ENCODE results near the gene TUBB4B.

The TUBB4B gene

DNA sequence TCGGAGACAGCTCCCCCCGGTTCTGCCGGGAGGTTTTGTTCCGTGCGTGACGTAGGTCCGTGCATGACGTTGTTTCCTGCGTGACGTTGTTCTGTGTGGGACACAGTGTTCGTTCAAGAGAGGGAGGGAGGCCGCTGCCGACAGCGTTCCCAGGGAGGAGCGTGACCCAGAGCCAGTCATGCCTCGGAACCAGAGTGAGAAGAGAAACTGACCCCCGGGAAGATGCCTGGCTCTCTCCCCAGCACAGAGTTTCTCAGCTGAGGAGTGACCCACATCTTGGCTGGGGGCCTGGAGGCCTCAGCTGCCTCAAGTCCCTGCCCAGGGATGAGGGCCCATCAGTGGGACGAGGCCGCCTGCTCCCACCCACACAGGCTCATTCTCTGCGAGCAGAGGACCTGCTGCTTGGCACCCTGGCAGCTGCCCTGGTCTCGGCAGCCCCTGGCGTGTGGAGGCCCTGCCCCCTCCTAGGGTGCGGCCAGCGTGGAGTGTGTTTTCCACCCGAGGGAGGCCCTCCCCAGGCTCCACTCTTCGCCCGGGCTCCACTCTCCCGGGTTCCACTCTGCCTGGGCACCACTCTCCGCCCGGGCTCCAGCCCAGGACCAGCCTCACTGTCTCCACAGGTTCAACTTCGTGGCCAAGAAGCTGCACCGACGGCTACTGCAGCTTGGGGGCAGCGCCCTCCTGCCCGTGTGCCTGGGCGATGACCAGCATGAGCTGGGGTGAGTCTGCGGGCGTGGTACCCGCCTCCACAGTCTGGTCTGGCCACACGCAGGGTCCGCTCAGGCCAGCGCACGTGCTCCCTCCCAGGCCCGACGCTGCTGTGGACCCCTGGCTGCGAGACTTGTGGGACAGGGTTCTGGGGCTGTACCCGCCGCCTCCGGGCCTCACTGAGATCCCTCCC is 27.7 kb upstream of the TUBB4B start:
- DNase-seq = no peak

DNA sequence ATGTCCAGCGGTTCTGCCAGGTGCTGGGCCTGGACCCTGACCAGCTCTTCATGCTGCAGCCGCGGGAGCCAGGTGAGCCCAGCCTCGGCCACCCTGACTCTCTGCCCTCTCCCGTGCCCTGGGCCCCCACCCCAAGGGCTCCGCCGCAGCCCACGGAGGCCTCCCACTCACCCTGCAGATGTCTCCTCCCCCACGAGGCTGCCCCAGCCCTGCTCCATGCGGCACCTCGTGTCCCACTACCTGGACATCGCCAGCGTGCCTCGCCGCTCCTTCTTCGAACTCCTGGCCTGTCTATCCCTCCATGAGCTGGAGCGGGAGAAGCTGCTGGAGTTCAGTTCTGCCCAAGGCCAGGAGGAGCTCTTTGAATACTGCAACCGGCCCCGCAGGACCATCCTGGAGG is 26.5 kb upstream of the TUBB4B start:
- DNase-seq = no peak

DNA sequence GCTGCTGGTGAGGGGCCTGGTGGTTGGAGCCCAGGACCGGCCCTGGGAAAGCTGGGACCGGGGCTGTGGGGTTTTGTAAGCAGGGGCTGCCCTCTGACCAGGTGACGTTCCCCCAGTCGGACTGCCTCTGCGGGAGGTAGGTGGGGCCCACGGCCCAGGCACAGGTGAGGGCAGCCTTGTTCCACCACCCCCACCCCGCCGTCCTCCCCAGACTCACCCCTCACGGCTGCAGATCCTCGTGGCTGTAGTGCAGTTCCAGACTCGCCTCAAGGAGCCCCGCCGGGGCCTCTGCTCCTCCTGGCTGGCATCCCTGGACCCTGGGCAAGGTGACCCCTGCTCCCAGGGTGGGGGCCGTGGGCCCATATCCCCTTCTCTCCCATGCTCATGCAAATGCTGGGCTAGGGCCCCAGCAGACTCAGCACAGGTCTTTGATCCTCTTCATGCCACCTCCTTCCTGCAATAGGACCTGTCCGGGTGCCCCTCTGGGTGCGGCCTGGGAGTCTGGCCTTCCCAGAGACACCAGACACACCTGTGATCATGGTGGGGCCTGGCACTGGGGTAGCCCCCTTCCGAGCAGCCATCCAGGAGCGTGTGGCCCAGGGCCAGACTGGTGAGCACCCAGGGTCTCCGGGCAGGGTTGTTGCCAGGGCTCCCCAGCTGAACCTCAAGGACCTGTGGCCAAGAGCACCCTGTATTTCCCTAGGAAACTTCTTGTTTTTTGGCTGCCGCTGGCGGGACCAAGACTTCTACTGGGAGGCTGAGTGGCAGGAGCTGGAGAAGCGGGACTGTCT is 25.7 kb upstream of the TUBB4B start:
- DNase-seq = no peak

DNA sequence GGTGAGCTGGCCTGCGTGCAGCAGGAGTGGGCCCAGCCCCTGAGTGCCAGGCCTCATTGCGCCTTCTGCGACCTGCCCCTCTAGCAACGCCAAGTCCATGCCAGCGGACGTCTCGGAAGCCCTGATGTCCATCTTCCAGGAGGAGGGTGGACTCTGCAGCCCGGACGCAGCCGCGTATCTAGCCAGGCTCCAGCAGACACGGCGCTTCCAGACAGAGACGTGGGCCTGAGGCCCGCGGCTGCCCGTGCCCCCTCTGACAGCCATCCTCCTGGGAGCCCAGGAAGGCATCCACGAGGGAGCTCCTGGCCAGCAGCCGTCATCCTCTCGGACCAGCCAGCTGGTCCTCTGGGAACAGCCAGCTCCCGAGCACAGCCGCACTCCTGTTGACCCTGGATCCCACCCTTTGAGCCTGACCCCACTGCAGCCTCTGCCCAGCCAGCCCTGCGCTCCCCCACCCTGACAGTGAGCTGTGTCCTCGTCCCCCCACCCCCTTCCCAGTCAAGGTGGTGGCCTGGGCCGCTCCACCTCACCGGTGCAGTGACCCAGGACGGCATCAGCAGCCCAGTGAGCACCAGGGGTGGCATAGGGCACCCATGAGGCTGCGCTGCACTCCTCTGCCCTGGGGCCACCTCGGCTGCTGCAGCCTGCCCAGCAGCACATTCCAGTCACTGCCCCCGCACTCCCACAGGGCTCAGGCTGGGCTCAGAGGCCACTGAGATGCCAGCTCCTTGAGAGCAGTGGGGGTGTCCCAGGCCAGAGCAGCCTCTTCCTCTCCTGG is 24.7 kb upstream of the TUBB4B start:
- no peak for DNase-seq

DNA sequence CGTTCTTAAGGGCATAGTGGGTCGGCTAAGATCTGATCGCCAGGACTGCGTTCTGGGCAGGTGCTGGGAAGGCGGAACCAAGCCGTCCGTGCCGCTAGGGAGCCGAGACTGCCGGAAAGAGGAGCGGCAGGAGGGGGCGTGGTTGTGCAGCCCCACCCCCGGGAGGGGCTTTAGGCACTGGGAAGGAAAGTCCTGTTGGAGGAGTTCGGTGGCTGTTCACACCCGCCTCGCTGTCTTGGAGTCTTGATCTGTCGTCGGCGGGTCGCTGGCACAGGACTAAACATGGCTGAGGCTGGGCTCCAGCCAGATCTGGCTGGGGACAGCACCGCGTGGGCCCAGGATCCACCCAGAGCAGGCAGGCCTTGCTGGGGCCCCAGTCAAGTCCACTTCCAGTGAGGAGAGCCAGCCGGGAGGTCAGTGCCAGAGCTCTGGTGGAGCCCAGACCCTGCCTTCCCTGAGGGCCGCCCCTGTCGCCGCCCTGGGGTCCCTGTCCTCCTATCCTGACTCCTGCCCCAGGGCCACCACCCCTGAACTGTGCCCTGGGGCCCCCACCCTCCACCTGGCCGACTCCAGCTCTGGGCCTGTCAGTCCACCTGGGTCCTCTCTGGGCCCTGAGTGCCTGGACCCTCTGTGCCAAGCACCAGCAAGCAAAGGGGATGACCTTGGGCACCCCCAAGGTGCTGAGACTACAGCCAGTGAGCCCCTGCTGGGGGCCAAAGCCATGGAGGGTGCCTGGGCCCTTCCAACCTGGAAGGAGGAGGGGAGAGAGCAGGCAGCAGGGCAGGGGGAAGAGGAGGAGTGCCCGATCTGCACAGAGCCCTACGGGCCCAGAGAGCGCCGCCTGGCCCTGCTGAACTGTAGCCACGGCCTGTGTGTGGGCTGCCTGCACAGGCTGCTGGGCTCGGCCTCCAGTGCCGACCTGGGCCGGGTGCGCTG is 23.5 kb upstream of the TUBB4B start:
- peak in 1 of 3 donors; percentile 32 for DNase-seq

DNA sequence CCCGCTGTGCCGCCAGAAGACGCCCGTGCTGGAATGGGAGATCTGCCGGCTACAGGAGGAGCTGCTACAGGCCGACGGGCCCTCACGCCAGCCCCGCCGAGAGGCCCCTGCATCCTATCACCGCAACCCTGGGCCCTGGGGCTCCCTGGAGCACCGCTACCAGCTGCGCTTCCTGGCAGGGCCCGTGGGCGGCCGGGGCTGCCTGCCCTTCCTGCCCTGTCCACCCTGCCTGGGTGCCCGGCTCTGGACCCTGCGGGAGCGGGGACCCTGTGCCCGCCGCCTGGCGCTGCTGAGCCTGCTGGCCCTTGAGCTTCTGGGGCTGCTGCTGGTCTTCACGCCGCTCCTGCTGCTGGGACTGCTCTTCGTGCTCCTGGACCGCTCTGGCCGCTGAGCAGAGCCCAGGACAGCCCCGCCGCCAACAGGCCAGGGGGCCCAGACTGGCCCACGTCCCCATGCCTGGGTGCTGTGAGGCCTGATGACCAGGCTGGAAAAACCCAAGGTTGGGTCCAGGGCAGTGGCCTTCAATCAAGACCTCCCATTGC is 22.8 kb upstream of the TUBB4B start:
- DNase-seq = no peak

DNA sequence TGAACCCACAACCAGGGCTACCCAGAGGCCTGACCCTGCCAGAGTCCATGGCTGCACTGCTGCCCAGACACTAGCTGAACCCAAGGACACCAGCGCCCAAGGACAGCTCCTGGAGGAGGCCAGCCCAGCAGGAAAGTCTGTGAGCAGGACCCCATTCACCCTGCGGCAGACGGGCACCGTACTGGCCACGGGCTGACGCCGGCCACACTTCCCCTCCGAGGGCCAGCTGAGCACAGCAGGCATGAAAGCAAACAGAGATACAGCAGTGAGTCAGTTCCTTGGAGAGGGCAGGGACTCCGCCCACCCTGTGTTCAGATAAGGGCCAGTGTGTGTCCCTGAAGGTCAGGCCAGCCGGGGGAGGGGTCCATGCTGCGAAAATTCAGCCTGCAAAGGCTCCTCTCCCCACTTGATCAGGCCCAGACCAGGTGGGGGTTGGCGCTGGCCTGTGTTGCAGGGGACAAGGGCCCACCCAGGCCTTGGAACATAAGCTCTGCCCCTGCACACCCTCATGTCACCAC is 22.3 kb upstream of the TUBB4B start:
- peak; percentile 58 to 66 (median 59) for DNase-seq

DNA sequence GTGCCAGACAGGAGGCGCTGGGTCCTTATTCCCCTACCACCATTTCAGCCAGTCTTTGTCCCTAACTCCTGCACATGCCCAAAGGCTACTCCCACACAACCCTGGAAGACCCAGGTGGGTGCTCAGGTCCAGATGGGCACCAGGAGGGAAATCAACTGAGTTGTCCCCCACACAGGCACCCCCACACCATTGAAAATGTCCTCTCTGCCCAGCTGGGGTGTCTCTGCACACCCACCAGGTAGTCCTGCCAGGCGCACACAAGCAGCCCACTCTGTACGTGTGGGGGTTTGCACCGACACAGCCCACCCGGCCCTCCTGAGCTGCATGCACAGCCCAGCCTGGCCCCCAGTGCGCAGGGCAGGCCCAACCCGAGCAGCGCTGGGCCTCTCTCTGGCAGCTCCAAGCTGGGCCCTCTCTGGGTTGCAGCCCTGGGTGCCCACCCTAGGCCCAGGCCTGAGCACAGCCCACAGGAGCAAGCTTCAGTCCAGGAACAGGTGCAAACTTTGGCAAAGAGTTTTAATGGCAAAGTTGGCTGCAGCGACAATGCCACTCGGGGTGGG is 21.2 kb upstream of the TUBB4B start:
- DNase-seq = no peak

DNA sequence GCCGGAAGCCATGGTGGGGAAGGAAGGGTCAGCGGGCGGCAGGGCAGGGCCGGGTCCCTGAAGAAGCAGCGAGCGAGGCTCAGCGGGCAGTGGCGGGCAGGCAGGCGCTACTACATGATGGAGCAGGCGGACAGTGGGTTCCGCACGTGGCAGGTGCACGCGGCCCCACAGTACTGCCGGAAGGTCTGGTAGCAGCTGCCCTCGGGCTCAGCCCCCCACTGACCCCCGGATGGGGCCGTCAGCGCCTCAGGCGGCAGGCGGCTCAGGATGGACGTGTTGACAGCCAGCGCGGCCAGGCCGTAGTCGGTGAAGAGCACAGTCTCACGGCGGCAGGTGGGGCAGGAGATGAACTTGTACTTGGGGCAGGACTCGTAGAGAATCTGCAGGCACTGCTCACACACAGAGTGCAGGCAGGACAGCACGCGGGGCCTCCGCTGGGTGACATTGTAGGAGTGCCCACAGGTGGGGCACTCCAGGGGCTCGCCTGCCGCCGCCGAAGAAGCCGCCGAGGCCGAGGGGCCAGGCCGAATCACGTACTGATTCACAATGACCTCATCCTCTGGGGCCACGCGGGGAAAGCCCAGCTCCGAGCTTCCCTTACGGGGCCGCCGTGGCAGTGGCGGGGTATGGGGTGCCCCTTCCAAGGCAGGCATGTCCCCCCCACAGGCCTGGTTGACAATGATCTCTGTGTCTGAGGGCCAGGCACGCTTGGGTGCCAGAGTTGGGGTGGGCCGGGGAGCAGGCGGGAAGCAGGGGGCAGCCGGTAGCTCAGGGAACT is 20.6 kb upstream of the TUBB4B start:
- peak in 2 of 3 donors; percentile 24 to 38 for DNase-seq

DNA sequence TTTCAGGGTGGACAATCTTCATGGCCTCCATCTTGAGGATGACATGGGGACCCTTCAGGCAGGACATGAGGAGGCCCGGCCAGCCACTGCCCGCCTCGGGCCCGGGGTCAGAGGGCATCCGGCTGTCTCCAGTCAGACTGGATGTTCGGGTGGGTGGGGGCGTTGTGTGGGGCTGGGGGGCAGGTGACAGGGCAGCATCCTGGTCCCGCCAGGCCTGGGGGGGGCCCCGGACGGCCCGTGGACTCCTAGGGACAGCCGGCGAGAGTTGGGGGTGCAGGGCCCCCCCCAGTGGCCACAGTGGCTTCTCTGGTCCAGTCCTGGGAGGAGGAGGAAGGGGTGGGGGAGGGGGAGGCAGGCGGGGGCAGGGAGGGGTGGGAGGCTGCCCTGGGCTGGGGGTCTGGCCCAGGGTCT is 20.0 kb upstream of the TUBB4B start:
- no peak for DNase-seq

DNA sequence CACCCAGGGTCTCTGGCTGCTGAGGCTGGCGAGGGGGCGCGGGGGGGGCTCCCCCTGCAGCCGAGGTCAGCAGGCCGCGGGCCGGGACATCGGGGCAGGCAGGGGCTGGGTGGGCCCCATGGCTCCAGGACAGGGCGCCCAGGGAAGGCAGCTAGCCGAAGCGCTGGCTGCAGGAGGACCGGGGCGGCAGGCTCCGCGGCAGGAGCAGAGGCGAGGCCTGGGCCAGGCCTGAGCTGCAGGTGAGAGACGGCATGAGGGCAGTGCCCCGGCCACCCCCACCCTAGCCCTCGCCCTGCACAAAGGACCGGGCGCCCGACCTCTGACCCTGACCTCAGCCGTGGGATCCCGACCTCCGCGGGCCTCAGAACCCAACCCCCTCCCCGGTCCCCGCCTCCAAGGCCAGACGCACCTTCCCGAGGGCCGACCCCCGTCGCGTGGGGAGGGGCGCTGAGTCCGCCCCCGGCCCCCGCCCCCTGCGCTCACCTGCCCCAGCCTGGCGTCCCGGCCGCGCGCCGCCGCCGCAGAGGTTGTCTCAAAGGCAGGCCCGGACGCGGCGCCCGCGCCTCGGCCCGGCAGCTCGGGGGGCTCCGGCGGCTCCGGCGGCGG is 19.5 kb upstream of the TUBB4B start:
- no peak for DNase-seq

DNA sequence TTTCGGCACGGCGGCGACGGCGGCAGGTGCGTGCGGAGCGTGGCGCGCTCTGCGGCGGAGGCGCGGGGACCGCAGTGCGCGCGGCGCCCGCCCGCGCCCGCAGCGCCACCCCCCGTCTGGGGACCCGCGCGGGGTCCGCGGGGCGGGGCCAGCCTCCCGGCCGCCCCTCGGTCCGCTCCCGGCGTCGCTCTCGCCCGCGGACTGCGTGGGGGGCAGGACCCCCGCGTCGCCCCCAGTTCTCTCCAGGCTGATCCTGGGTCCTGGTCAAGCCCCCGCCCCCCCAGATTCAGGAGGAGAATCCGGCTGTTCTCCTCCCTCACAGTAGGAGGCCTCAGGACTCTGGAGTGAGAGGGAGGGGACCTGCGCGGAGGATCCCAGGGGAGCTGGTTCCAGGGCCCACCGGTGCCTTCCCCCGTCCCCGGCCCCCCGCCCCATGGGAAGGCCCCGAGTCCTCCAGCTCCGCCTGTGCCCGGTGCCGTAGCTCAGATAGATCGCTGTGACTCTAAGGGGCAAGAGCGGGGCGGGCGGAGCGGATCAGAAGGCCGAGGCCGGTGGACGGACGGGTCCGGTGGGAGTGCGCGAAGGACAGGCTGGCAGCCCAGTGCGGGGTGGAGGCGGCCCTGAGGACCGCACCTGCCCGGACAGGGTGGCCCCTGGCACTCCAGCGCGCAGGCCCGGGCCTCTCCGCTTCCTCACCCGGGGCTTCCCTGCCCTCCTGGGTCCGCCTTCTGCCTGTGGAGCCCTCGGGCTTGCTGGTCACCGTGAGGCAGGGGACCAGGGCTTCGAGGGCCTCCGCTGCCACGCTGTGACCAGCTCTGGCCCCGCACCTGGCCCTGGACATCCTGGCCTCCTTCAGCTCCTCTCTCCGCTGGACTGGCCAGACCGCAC is 18.7 kb upstream of the TUBB4B start, which contains the start of gene RNF208:
Gene RNF208, minus strand, starts transcription at position 51 of the 888 bp plus-strand sequence. CDS start 1,028 bp downstream, outside the sequence.
- peak in 2 of 3 donors; percentile 9 to 45 for DNase-seq

DNA sequence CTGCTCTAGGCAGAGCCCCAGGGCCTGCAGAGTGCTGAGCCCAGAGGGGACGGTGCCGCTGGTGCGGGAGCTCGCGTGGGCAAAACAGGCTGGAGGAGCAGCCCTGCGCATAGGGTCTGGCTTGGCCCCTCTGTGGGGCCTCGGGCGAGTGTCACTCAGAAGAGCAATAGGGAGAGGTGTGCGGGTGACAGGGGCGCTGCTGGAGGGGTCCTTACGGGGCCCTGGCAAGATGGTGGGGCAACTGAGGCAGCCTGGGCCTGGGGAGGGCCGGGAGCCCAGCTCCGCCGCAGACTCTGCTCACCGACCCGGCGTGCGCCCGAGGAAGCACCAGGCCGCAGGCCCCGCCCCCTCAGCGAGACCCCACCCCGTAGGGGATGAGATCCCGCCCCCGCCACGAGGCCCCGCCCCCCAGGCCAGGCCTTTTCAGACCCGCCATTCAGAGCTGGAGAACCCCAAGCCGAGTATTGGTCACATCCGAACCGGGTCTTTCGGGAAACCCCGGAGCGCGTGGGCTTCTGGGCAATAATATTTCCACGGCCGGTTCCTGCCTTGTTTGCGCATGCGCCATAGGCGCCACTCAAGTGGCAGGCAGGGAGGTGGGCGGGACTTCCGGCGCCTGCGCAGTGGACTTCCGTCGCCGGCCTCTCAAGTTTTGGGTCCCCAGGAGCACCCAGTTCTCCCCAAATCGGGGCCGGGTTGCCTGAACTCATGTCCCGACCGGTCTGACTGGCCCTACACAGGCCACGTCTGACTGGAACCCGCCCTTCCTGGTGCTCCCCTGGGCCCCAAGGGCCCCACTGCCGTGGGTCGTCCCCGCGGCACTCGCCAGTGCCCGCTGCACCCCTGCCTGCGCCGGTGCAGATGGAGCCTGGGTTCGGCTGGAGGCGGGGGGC is 17.8 kb upstream of the TUBB4B start:
- peak; percentile 99 to 100 (median 100) for DNase-seq

DNA sequence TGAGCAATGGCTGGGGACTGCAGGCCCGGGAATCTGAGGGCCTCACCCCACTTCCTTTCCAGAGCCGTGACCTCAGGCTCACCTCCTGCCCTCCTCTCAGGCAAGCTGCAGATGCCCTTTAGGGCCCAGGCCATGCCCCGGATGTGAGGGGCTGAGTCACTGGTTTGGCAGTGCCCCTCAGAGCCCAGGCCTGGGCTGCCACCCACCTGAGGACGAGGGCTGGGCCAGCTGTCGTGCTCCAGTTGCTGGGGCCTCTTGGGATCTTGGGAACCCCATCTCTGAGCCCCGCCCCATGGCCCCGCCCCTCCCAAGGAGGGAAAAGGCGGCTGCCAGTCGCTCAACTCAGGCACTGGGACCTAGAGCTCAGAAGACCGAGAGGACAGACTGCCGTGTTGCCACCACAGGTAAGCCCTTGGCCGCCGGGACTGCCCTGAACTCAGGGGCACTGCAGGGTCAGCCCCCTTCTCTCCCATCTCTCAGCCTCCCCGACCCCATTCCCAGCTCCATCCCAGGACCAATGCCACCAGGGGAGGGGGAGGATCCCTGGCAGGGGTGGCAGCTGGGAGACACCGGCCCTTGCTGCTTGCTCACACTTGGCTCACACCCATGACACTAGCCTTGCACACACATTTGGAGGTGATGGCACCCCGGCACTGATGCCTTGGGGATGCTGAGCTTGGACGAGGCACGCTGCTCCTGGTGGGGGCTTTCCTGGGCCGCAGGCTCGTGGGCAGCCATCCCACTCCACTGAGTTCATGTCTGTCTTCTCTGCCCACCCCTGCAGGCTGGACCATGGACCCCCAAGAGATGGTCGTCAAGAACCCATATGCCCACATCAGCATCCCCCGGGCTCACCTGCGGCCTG is 16.0 kb upstream of the TUBB4B start, which contains the start of gene CYSRT1:
Gene CYSRT1, plus strand, starts transcription at position 345 of the 865 bp plus-strand sequence. Its CDS starts 448 bp downstream, at position 793.
- DNase-seq = peak; percentile 29 to 42 (median 41)

DNA sequence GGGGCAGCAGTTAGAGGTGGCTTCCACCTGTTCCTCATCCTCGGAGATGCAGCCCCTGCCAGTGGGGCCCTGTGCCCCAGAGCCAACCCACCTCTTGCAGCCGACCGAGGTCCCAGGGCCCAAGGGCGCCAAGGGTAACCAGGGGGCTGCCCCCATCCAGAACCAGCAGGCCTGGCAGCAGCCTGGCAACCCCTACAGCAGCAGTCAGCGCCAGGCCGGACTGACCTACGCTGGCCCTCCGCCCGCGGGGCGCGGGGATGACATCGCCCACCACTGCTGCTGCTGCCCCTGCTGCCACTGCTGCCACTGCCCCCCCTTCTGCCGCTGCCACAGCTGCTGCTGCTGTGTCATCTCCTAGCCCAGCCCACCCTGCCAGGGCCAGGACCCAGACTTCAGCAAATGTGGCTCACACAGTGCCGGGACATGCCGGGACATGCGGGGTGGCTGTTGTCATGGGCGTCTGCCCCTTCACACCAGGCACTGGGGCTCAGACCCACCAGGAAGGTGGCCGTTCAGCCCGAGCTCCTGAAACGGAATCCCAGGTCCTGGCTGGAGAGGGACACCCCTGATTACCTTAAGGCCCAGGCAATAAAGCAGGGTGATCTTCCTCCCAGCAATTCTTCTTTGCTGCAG is 15.3 kb upstream of the TUBB4B start:
- no peak for DNase-seq

All from suppressor macrophage treated with lipopolysaccharide for 1 hour (primary cell).